ENCODE results near the gene BPIFB3. TPM values are rescaled to one million over a fixed set of nuclear protein-coding genes. Genes with fewer than 3 reads are reported as not detected.

Gene BPIFB3
- total RNA-seq, 4 donors from 2014 or later, result not detected

GRCh38 chr20:33084722-33085121 lies 31.0 kb downstream of the BPIFB3 start:
- Histone ChIP-seq H3K9me3 (no peaks in the 10 kb centered on the region), H3K4me1 (no peaks in the 10 kb centered on the region), H3K27me3 (peaks cover 28% of the 10 kb centered on the region), H3K4me3 (no peak overlapping the region), H3K36me3 (no peaks in the 10 kb centered on the region), H3K27ac (no peak overlapping the region)
- WGBS, 2 donors (ENCODE audit: low coverage in 1 of 2), result 50 to 67% methylated on average over 1 of the region's 15 CpGs
- ATAC-seq, result no peak
- TF ChIP-seq CTCF (IDR thresholded peaks at IDR 0.05) (no peak), POLR2AphosphoS5 (IDR thresholded peaks at IDR 0.05) (no peak), POLR2A (IDR thresholded peaks at IDR 0.05) (no peak), EP300 (IDR thresholded peaks at IDR 0.05) (no peak)

- no peak overlapping the region for H3K27ac ChIP-seq
- no peak overlapping the region for H3K4me3 ChIP-seq
- 63 to 73% methylated on average over 3 to 5 of the region's 14 CpGs for WGBS, 2 donors (ENCODE audit: low coverage in 1 of 2)
- ATAC-seq, result no peak
- no peaks in the 10 kb centered on the region for H3K36me3 ChIP-seq
- no peak for TF ChIP-seq CTCF (IDR thresholded peaks at IDR 0.05)
- no peaks in the 10 kb centered on the region for H3K4me1 ChIP-seq
- H3K9me3 ChIP-seq, result no peaks in the 10 kb centered on the region
- H3K27me3 ChIP-seq, result peaks cover 28% of the 10 kb centered on the region
These were observed 32.5 kb downstream of the BPIFB3 start for GRCh38 chr20:33086052-33086722.

GRCh38 chr20:33091147-33091546 lies 37.4 kb downstream of the BPIFB3 start:
- ATAC-seq, result no peak
- no peaks in the 10 kb centered on the region for H3K36me3 ChIP-seq
- H3K9me3 ChIP-seq, result no peaks in the 10 kb centered on the region
- no peak overlapping the region for H3K27ac ChIP-seq
- peaks cover 4% of the 10 kb centered on the region for H3K27me3 ChIP-seq
- no peak overlapping the region for H3K4me3 ChIP-seq
- TF ChIP-seq EP300 (IDR thresholded peaks at IDR 0.05) (no peak), POLR2A (IDR thresholded peaks at IDR 0.05) (no peak), POLR2AphosphoS5 (IDR thresholded peaks at IDR 0.05) (no peak), CTCF (IDR thresholded peaks at IDR 0.05) (no peak)
- no peaks in the 10 kb centered on the region for H3K4me1 ChIP-seq
- 67 to 72% methylated on average over 1 to 2 of the region's 3 CpGs for WGBS, 2 donors (ENCODE audit: low coverage in 1 of 2)

- no peaks in the 10 kb centered on the region for H3K36me3 ChIP-seq
- H3K4me1 ChIP-seq, result no peaks in the 10 kb centered on the region
- H3K27me3 ChIP-seq, result peaks cover 4% of the 10 kb centered on the region
- no peak overlapping the region for H3K4me3 ChIP-seq
- TF ChIP-seq CTCF (IDR thresholded peaks at IDR 0.05), result no peak
- no peak for TF ChIP-seq POLR2AphosphoS5 (IDR thresholded peaks at IDR 0.05)
- TF ChIP-seq EP300 (IDR thresholded peaks at IDR 0.05), result no peak
- TF ChIP-seq POLR2A (IDR thresholded peaks at IDR 0.05), result no peak
- ATAC-seq, result no peak
- 78 to 82% methylated on average over 2 to 3 of the region's 3 CpGs for WGBS, 2 donors (ENCODE audit: low coverage in 1 of 2)
- H3K27ac ChIP-seq, result no peak overlapping the region
- H3K9me3 ChIP-seq, result no peaks in the 10 kb centered on the region
These were observed 38.0 kb downstream of the BPIFB3 start for GRCh38 chr20:33091693-33092092.

GRCh38 chr20:33092361-33092760 lies 38.7 kb downstream of the BPIFB3 start:
- Histone ChIP-seq H3K27ac (no peak overlapping the region), H3K9me3 (no peaks in the 10 kb centered on the region), H3K4me3 (no peak overlapping the region), H3K27me3 (peaks cover 4% of the 10 kb centered on the region), H3K4me1 (no peaks in the 10 kb centered on the region), H3K36me3 (no peaks in the 10 kb centered on the region)
- ATAC-seq, result no peak
- WGBS, 2 donors (ENCODE audit: low coverage in 1 of 2), result 83% methylated on average over 2 of the region's 3 CpGs; no CpG with 5 or more reads in 1 of the 2 donors
- TF ChIP-seq EP300 (IDR thresholded peaks at IDR 0.05) (no peak), POLR2AphosphoS5 (IDR thresholded peaks at IDR 0.05) (no peak), POLR2A (IDR thresholded peaks at IDR 0.05) (no peak), CTCF (IDR thresholded peaks at IDR 0.05) (no peak)
